Measurements from ENCODE around the gene BANK1. TPM values are rescaled to one million over a fixed set of nuclear protein-coding genes. Genes with fewer than 3 reads are reported as not detected.

The BANK1 gene
- total RNA-seq, 2 donors from 2014 or later: 0.17 to 0.50 TPM

GRCh38 chr4:101972791-101973190 is 182.3 kb downstream of the BANK1 start:
- Mint-ChIP-seq H3K9me3 (no peaks in the 10 kb centered on the region), H3K4me3 (no peak overlapping the region), H3K27ac (no peak overlapping the region), H3K4me1 (no peaks in the 10 kb centered on the region), H3K27me3 (peaks cover 19% of the 10 kb centered on the region), H3K36me3 (ENCODE audit: low read depth) (no peaks in the 10 kb centered on the region)
- ATAC-seq (replicated peaks): no peak

- Mint-ChIP-seq H3K27ac (no peak overlapping the region), H3K4me1 (no peaks in the 10 kb centered on the region), H3K4me3 (no peak overlapping the region), H3K36me3 (ENCODE audit: low read depth) (no peaks in the 10 kb centered on the region), H3K27me3 (peaks cover 16% of the 10 kb centered on the region), H3K9me3 (no peaks in the 10 kb centered on the region)
- ATAC-seq (replicated peaks): no peak
Observed at GRCh38 chr4:101973361-101973760, 182.8 kb downstream of the BANK1 start.

GRCh38 chr4:101977076-101977475 is 186.5 kb downstream of the BANK1 start:
- H3K4me1 Mint-ChIP-seq: no peaks in the 10 kb centered on the region
- no peaks in the 10 kb centered on the region for H3K9me3 Mint-ChIP-seq
- no peaks in the 10 kb centered on the region for H3K36me3 Mint-ChIP-seq (ENCODE audit: low read depth)
- H3K27ac Mint-ChIP-seq: no peak overlapping the region
- H3K4me3 Mint-ChIP-seq: no peak overlapping the region
- H3K27me3 Mint-ChIP-seq: peaks cover 8% of the 10 kb centered on the region
- no peak for ATAC-seq (replicated peaks)

- Mint-ChIP-seq H3K27me3 (peaks cover 10% of the 10 kb centered on the region), H3K4me3 (no peak overlapping the region), H3K36me3 (ENCODE audit: low read depth) (no peaks in the 10 kb centered on the region), H3K4me1 (no peaks in the 10 kb centered on the region), H3K27ac (no peak overlapping the region), H3K9me3 (no peaks in the 10 kb centered on the region)
- ATAC-seq (replicated peaks): no peak
Observed at GRCh38 chr4:101981756-101982155, 191.2 kb downstream of the BANK1 start.

GRCh38 chr4:101983835-101984234 is 193.3 kb downstream of the BANK1 start:
- Mint-ChIP-seq H3K4me3 (no peak overlapping the region), H3K36me3 (ENCODE audit: low read depth) (no peaks in the 10 kb centered on the region), H3K27me3 (peaks cover 10% of the 10 kb centered on the region), H3K27ac (no peak overlapping the region), H3K4me1 (no peaks in the 10 kb centered on the region), H3K9me3 (no peaks in the 10 kb centered on the region)
- no peak for ATAC-seq (replicated peaks)

- H3K4me3 Mint-ChIP-seq: no peak overlapping the region
- no peaks in the 10 kb centered on the region for H3K4me1 Mint-ChIP-seq
- ATAC-seq (replicated peaks): no peak
- no peak overlapping the region for H3K27ac Mint-ChIP-seq
- no peaks in the 10 kb centered on the region for H3K9me3 Mint-ChIP-seq
- H3K36me3 Mint-ChIP-seq (ENCODE audit: low read depth): no peaks in the 10 kb centered on the region
- peaks cover 7% of the 10 kb centered on the region for H3K27me3 Mint-ChIP-seq
Observed at GRCh38 chr4:101987623-101988243, 197.2 kb downstream of the BANK1 start.

- Mint-ChIP-seq H3K9me3 (no peaks in the 10 kb centered on the region), H3K4me1 (no peaks in the 10 kb centered on the region), H3K27ac (no peak overlapping the region), H3K36me3 (ENCODE audit: low read depth) (no peaks in the 10 kb centered on the region), H3K4me3 (no peak overlapping the region), H3K27me3 (peaks cover 4% of the 10 kb centered on the region)
- ATAC-seq (replicated peaks): no peak
Observed at GRCh38 chr4:101989551-101989950, 199.0 kb downstream of the BANK1 start.

GRCh38 chr4:101992446-101992845 is 201.9 kb downstream of the BANK1 start:
- no peak for ATAC-seq (replicated peaks)
- Mint-ChIP-seq H3K4me1 (no peaks in the 10 kb centered on the region), H3K36me3 (ENCODE audit: low read depth) (no peaks in the 10 kb centered on the region), H3K27ac (no peak overlapping the region), H3K27me3 (no peaks in the 10 kb centered on the region), H3K9me3 (no peaks in the 10 kb centered on the region), H3K4me3 (no peak overlapping the region)

GRCh38 chr4:101993002-101993841 is 202.7 kb downstream of the BANK1 start:
- Mint-ChIP-seq H3K4me1 (no peaks in the 10 kb centered on the region), H3K27ac (no peak overlapping the region), H3K9me3 (no peaks in the 10 kb centered on the region), H3K4me3 (no peak overlapping the region), H3K27me3 (no peaks in the 10 kb centered on the region), H3K36me3 (ENCODE audit: low read depth) (no peaks in the 10 kb centered on the region)
- no peak for ATAC-seq (replicated peaks)

GRCh38 chr4:101993842-101994775 is 203.6 kb downstream of the BANK1 start:
- Mint-ChIP-seq H3K4me3 (no peak overlapping the region), H3K4me1 (no peaks in the 10 kb centered on the region), H3K27me3 (no peaks in the 10 kb centered on the region), H3K9me3 (no peaks in the 10 kb centered on the region), H3K27ac (no peak overlapping the region), H3K36me3 (ENCODE audit: low read depth) (no peaks in the 10 kb centered on the region)
- ATAC-seq (replicated peaks): no peak

GRCh38 chr4:102007959-102008425 is 217.5 kb downstream of the BANK1 start:
- no peak overlapping the region for H3K27ac Mint-ChIP-seq
- no peaks in the 10 kb centered on the region for H3K4me1 Mint-ChIP-seq
- H3K4me3 Mint-ChIP-seq: no peak overlapping the region
- no peaks in the 10 kb centered on the region for H3K27me3 Mint-ChIP-seq
- peak; percentile 95 for ATAC-seq (replicated peaks)
- H3K9me3 Mint-ChIP-seq: no peaks in the 10 kb centered on the region
- no peaks in the 10 kb centered on the region for H3K36me3 Mint-ChIP-seq (ENCODE audit: low read depth)

- no peak for ATAC-seq (replicated peaks)
- no peaks in the 10 kb centered on the region for H3K4me1 Mint-ChIP-seq
- H3K27ac Mint-ChIP-seq: no peak overlapping the region
- no peaks in the 10 kb centered on the region for H3K36me3 Mint-ChIP-seq (ENCODE audit: low read depth)
- H3K27me3 Mint-ChIP-seq: no peaks in the 10 kb centered on the region
- no peak overlapping the region for H3K4me3 Mint-ChIP-seq
- H3K9me3 Mint-ChIP-seq: no peaks in the 10 kb centered on the region
Observed at GRCh38 chr4:102008711-102009110, 218.2 kb downstream of the BANK1 start.

- H3K4me3 Mint-ChIP-seq: no peak overlapping the region
- no peak overlapping the region for H3K27ac Mint-ChIP-seq
- H3K27me3 Mint-ChIP-seq: peaks cover 4% of the 10 kb centered on the region
- no peak for ATAC-seq (replicated peaks)
- H3K4me1 Mint-ChIP-seq: no peaks in the 10 kb centered on the region
- no peaks in the 10 kb centered on the region for H3K36me3 Mint-ChIP-seq (ENCODE audit: low read depth)
- H3K9me3 Mint-ChIP-seq: peaks cover 3% of the 10 kb centered on the region
Observed at GRCh38 chr4:102022343-102022742, 231.8 kb downstream of the BANK1 start.

- Mint-ChIP-seq H3K27ac (no peak overlapping the region), H3K27me3 (peaks cover 3% of the 10 kb centered on the region), H3K4me1 (no peaks in the 10 kb centered on the region), H3K4me3 (no peak overlapping the region), H3K36me3 (ENCODE audit: low read depth) (no peaks in the 10 kb centered on the region), H3K9me3 (peaks cover 4% of the 10 kb centered on the region)
- ATAC-seq (replicated peaks): no peak
Observed at GRCh38 chr4:102027961-102028360, 237.4 kb downstream of the BANK1 start.

All from activated T-helper 17 cell treated with anti-CD3 and anti-CD28 coated beads, Interleukin-2, amount 50 U/mL, for 72 hours (primary cell).